ENCODE measurements around the gene SMIM10L2A. TPM values are rescaled to one million over a fixed set of nuclear protein-coding genes. Genes with fewer than 3 reads are reported as not detected.

Gene SMIM10L2A
- total RNA-seq (2022; extraction: Qiagen RNA extraction): 0.13 to 0.16 TPM (median 0.15 TPM) in 5 replicates

DNA sequence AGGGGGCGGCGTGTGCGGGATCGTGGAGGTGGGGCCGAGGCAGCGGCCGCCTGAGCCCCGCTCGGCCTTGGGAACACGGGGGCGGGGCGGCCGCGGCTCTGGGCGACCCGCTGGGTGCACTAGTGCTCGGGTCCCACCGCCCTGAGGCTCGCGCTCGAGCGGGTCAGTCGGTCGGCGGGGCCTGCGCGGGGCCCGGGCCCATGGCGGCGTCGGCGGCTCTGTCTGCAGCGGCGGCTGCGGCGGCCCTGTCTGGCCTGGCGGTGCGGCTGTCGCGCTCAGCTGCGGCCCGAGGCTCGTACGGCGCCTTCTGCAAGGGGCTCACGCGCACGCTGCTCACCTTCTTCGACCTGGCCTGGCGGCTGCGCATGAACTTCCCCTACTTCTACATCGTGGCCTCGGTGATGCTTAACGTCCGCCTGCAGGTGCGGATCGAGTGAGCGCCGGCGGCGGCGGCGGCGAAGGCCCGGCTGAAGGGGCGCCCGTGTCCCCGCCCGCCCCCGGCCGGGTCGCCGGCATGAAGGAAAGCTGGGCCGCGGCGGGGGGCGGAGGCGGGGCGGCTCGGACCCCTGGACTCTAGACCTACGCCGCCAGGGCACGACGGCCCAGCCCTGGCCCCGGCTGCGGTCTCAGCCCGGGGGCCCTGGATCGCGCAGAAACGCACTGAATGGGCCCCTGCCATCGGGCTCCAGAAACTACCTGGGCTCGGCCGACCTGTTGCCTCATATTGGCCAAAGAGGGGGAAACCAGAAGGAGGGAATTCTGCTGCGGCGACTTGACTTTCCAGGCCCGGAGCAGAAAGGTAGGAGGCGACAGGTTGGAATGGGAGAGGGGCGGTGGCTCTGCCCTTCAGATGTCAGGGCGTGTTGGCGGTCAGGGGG is at the start of gene SMIM10L2A:
TSS of gene SMIM10L2A (plus strand) at position 13 of the 878 bp plus-strand sequence. CDS start at position 201, 188 bp downstream.

Other genes starting within 250 kb of the SMIM10L2A start
- gene ETDA, start 169.9 kb upstream of the SMIM10L2A start, total RNA-seq (2022; extraction: Qiagen RNA extraction): not detected in 5 replicates
- gene ETDC, start 112.5 kb upstream of the SMIM10L2A start, total RNA-seq (2022; extraction: Qiagen RNA extraction): not detected in 5 replicates
- gene ZNF75D, start 77.8 kb upstream of the SMIM10L2A start, total RNA-seq (2022; extraction: Qiagen RNA extraction): 2.6 to 3.0 TPM (median 2.9 TPM) in 5 replicates
- gene ZNF449, start 77.1 kb upstream of the SMIM10L2A start, total RNA-seq (2022; extraction: Qiagen RNA extraction): 3.3 to 4.3 TPM (median 4.1 TPM) in 5 replicates
- gene INTS6L, start 98.7 kb downstream of the SMIM10L2A start, total RNA-seq (2022; extraction: Qiagen RNA extraction): 0.08 to 0.18 TPM (median 0.09 TPM) in 5 replicates